GM19467 (cell line): ENCODE measurements around the gene COL27A1.

Experiments
- ATAC-seq: cut with Tn5 transposase; IDR thresholded peaks from one replicate; pipeline ENCODE4 v1.9.1; 2021; ENCODE audit warnings: mild to moderate bottlenecking, moderate library complexity; ENCODE audit not compliant: unreplicated experiment

Gene COL27A1

GRCh38 chr9:114281473-114282103 is 126.3 kb downstream of the COL27A1 start:
- ATAC-seq, result no peak

GRCh38 chr9:114282104-114282485 is 126.8 kb downstream of the COL27A1 start:
- no peak for ATAC-seq

- no peak for ATAC-seq
Observed at GRCh38 chr9:114282507-114282906, 127.2 kb downstream of the COL27A1 start.

GRCh38 chr9:114282926-114283325 is 127.6 kb downstream of the COL27A1 start:
- no peak for ATAC-seq

GRCh38 chr9:114283551-114284111 is 128.3 kb downstream of the COL27A1 start:
- ATAC-seq, result no peak

DNA sequence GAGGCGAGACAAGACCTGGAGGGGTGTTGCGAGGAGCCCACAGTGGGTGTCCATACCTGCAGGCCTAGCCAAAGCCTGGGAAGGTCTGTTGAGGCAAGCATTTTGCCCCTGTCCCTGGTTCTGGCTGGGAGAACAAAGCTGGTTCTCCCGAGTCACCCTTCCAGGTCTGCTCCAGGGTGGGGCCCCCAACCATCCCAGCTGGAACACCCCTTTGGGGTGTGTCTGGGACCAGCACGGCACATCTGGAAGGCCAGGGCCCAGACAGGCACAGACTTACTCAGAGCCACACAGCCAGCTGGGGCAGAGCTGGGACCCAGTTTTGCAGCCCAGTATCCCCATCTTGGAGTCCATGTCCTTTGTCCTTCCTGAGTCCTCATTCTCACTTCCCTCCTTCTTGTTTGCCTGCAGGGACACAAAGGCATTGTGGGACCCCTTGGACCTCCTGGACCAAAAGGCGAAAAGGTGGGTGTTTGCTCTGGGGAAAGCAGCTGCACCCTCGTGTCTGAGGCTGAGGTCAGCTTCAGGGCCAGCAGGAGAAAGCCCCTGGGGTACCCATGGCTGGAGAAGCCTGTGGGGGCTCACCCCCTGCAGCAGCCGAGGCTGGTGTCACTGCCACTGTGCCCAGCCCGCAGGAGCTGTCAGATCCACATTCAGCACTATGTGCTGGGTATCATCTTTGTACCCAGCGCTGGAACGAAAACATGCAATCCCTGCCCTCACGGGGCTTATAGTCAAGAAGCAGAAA is 129.2 kb downstream of the COL27A1 start:
- ATAC-seq, result no peak

GRCh38 chr9:114285166-114285867 is 130.0 kb downstream of the COL27A1 start:
- ATAC-seq, result no peak

DNA sequence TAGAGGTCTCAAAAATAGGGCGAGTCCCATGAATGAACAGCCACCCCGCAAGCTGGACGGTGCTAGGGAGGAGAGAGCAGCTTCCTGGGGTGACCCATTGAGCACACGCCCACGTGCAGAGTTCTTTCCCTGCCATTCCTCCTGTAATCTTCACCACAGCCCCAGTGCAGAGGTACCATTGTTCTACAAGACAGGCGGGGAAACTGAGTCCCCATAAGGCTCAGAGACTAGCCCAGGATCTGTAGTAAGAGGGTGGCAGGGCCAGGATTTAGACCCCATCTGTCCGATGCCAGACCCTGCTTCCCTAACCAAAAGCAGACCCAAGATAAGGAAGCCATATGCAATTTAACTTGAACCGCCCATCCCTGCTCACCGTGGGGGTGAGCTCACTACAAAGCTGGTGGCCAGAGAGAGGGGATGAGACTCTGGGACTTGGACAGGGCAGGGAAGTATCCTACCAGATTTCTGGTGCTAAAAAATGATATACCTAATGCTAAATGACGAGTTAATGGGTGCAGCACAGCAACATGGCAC is 130.9 kb downstream of the COL27A1 start:
- ATAC-seq, result no peak

GRCh38 chr9:114287001-114287762 is 131.8 kb downstream of the COL27A1 start:
- ATAC-seq, result no peak

GRCh38 chr9:114287763-114288192 is 132.4 kb downstream of the COL27A1 start:
- ATAC-seq, result no peak

DNA sequence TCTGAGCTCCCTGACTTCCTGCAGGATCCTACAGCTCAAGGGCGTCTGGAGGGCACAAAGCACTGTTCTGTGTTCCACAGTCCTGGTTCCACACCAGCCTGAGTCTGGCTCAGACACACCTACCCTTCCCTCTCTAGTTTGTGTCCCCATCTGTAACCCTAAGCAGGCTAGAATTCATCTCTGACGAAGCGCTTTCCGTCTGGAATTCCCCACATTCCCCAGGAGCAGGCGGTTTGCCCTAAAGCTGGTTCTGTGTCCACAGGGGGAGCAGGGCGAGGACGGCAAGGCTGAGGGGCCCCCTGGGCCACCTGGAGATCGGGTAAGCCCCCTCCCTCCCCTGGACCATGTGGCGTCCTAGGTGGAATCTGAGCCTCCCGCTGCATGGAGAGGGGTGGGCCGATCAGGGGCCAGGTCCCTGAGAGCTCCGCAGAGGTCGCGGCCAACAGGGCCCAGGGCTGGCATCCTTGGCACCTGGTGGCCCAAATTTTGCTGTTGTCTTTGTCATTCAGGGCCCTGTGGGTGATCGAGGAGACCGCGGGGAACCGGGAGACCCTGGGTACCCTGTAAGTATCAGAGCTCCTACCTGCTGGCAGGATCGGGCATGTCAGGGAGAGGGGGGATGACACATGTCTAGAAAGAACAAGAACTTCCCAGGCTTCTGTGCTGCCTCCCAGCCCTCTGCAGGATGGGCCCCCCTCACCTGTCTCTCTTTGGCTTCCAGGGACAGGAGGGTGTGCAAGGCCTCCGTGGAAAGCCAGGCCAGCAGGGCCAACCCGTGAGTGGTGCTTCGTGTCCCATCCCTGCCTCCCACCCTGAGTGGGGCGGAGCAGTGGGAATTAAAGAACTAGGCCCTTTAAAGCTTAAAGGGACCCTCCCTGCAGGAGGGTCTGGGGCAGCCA is 133.1 kb downstream of the COL27A1 start:
- no peak for ATAC-seq

DNA sequence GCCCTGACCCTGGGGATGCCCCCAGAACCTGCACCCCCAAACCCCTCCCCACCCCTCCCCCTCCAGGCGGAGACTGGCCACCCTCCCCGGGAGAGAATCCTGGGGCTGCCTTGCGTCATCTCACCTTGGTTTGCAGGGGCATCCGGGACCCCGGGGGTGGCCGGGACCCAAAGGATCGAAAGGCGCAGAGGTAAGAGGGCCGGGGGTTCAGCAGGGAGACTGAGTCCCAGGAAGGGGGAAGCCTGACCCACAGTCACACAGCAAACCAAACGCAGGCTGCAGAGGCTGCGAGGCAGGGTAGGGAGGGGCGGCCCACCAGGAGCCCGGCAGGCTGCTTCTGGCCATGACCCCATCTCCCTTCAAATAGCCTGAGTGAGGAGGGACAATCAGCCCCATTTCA is 133.8 kb downstream of the COL27A1 start:
- no peak for ATAC-seq

GRCh38 chr9:114289571-114290481 is 134.5 kb downstream of the COL27A1 start:
- no peak for ATAC-seq

- no peak for ATAC-seq
Observed at GRCh38 chr9:114290561-114290986, 135.2 kb downstream of the COL27A1 start.

DNA sequence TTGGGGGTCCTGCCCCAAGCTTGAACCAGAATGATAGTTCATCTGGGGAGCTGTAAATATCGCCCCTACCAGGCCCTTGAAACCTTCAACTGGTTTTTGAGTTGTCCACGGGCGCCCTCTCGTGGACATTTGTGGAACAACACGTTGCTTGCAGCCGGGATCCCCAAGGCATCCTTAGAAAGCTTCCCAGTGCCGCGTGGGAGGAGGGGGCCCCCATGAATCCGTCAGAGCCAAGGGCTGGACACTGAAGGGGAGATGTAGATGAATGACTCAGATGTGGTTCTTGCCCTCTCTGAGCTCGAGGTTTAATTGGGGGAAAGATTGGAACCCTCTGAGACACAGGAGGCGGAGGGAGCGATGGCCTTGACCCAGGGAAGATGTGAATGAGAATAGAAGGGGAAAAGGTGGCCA is 135.7 kb downstream of the COL27A1 start:
- no peak for ATAC-seq

DNA sequence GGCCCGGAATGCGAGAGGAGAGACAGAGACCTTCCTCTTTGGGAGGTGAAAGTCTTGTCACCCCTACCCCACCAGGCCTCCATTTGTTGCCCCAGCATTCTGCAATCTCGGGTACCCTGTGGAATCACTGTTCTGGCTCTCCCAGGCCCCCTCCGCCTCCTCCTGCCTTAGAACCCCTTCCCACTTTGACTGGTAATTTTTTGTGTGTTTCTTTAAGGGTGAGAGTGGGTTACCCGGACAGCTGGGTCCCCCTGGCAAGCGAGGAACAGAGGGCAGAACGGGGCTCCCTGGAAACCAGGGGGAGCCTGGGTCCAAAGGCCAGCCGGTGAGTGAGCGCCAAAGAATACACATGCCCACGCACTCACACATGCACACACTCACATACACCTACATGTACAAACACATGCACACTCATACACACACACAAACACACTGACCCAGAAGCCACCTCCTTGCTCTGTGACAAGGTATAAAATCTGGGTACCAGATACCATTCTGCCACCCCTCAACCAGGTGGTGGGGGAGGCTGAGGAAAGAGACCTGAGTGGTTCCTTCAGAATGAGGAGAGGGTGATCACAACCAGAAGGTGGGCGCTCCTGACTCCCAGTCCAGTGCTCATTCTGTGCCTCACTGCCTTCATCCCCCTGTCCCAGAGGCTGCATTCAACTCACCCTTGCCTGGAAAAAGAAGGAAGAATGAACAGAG is 136.7 kb downstream of the COL27A1 start:
- ATAC-seq, result no peak

DNA sequence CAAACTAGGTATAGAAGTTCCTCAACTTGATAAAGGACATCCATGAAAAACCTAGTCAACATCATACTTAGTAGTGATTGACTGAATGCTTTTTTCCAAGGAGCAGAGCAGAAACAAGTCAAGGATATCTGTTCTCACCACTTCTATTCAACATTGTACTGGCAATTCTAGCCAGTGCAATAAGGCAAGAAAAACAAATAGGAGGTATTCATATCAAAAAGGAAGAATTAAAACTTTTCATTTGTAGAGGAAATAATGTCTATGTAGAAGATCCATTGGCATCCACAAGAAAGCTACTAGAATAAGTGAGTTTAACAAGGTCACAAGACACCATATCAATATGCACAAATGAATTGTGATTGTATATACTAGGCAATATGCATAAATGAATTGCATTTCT is 139.3 kb downstream of the COL27A1 start:
- no peak for ATAC-seq

GRCh38 chr9:114296338-114296737 is 141.0 kb downstream of the COL27A1 start:
- no peak for ATAC-seq
